ENCODE results near the gene MAP3K2. TPM values are rescaled to one million over a fixed set of nuclear protein-coding genes. Genes with fewer than 3 reads are reported as not detected.

MAP3K2 gene
- total RNA-seq, 1 experiment from 2014 or later = 54.6 TPM

DNA sequence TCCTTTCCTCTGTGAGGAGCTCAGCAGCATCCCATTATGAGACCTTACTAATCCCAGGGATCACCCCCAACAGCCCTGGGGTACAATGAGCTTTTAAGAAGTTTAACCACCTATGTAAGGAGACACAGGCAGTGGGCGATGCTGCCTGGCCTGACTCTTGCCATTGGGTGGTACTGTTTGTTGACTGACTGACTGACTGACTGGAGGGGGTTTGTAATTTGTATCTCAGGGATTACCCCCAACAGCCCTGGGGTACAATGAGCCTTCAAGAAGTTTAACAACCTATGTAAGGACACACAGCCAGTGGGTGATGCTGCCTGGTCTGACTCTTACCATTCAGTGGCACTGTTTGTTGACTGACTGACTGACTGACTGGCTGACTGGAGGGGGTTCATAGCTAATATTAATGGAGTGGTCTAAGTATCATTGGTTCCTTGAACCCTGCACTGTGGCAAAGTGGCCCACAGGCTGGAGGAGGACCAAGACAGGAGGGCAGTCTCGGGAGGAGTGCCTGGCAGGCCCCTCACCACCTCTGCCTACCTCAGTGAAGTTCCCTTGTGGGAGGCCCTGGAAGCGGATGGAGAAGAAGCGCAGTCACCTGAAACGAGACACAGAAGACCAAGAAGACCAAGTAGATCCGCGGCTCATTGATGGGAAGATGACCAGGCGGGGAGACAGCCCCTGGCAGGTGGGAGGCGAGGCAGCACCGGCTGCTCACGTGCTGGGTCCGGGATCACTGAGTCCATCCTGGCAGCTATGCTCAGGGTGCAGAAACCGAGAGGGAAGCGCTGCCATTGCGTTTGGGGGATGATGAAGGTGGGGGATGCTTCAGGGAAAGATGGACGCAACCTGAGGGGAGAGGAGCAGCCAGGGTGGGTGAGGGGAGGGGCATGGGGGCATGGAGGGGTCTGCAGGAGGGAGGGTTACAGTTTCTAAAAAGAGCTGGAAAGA lies 38.0 kb upstream of the MAP3K2 start:
- POLR2A ChIA-PET (ENCODE audit: unreplicated experiment) = interaction anchor here (0.6 kb wide), 1 partner anchor 98 kb away, joined by 7 read pairs; no protein-coding TSS in a partner anchor
- BruUV-seq (replicated peaks) = no TSS peak
- intact Hi-C loops (cut with micrococcal nuclease) = no loop called here

DNA sequence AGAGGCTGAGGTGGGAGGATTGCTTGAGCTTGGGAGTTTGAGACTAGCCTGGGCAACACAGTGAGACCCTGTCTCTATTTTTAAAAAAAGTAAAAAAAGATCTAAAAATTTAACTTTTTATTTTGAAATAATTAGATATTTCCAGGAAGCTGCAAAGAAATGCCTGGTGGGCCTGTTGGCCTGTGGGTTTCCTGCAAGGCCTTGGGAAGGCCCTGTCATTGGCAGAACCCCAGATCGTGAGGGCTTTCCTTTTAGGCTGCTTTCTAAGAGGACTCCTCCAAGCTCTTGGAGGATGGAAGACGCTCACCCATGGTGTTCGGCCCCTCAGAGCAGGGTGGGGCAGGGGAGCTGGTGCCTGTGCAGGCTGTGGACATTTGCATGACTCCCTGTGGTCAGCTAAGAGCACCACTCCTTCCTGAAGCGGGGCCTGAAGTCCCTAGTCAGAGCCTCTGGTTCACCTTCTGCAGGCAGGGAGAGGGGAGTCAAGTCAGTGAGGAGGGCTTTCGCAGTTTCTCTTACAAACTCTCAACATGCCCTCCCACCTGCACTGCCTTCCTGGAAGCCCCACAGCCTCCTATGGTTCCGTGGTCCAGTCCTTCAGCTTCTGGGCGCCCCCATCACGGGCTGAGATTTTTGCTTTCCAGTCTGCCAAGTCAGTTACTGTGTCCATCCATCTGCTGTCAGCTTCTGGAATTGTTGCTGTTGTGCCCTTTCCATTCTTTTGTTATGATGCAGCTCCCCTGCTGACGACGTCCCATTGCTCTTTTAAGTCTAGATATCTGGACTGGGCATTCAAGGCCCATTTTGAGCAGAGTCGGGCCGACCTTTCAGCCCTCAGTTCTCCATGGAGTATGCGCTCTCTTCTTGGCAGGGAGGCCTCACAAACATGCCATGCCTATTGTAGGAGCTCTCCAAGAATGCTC lies 37.1 kb upstream of the MAP3K2 start:
- no peak overlapping the region for H3K4me3 ChIP-seq (ENCODE audit: low read length)
- no peaks in the 10 kb centered on the region for H3F3A ChIP-seq (ENCODE audit: low read length, unreplicated experiment)
- no peaks in the 10 kb centered on the region for H3K79me2 ChIP-seq (ENCODE audit: low read length)
- TF ChIP-seq EZH2 (IDR thresholded peaks at IDR 0.05; ENCODE audit: low read length, unreplicated experiment) (no peak), EZH2phosphoT487 (IDR thresholded peaks at IDR 0.05; ENCODE audit: borderline replicate concordance, low read length) (no peak)
- TF ChIP-seq, protein P1, sequence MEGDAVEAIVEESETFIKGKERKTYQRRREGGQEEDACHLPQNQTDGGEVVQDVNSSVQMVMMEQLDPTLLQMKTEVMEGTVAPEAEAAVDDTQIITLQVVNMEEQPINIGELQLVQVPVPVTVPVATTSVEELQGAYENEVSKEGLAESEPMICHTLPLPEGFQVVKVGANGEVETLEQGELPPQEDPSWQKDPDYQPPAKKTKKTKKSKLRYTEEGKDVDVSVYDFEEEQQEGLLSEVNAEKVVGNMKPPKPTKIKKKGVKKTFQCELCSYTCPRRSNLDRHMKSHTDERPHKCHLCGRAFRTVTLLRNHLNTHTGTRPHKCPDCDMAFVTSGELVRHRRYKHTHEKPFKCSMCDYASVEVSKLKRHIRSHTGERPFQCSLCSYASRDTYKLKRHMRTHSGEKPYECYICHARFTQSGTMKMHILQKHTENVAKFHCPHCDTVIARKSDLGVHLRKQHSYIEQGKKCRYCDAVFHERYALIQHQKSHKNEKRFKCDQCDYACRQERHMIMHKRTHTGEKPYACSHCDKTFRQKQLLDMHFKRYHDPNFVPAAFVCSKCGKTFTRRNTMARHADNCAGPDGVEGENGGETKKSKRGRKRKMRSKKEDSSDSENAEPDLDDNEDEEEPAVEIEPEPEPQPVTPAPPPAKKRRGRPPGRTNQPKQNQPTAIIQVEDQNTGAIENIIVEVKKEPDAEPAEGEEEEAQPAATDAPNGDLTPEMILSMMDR (conservative IDR thresholded peaks at IDR 0.05; ENCODE audit: low read depth, low read length) = no peak
- no peak overlapping the region for H3K27ac ChIP-seq (ENCODE audit: low read length)
- ChIA-PET CTCF (no interaction called here), POLR2A (ENCODE audit: unreplicated experiment) (interaction anchor here (0.6 kb wide), 1 partner anchor 97 kb away, joined by 7 read pairs; no protein-coding TSS in a partner anchor)
- DNase-seq = no peak
- H3K27me3 ChIP-seq (ENCODE audit: low read length) = peaks cover 6% of the 10 kb centered on the region
- H3K4me2 ChIP-seq (ENCODE audit: low read length) = no peak overlapping the region
- no peak overlapping the region for H3K9ac ChIP-seq (ENCODE audit: low read length)
- H3K4me1 ChIP-seq (ENCODE audit: insufficient read depth, low read length) = peaks cover 7% of the 10 kb centered on the region; the same call in 1 of the 2 replicates
- H3K9me2 ChIP-seq (replicated peaks; ENCODE audit: low read length) = no peaks in the 10 kb centered on the region
- H3K36me3 ChIP-seq (ENCODE audit: low read depth, low read length) = no peaks in the 10 kb centered on the region
- no TSS peak for BruUV-seq (replicated peaks)
- no peak overlapping the region for H2AFZ ChIP-seq (ENCODE audit: low read length)
- no peak for ATAC-seq
- H4K20me1 ChIP-seq (ENCODE audit: low read length) = no peaks in the 10 kb centered on the region
- intact Hi-C loops (cut with micrococcal nuclease) = no loop called here
- no peaks in the 10 kb centered on the region for H3K9me3 ChIP-seq (ENCODE audit: low read length)

More for the DNA sequence above, 38.0 kb upstream of the MAP3K2 start:
- DNase-seq (no peak), ATAC-seq (no peak)
- H3K9me3 ChIP-seq (ENCODE audit: low read length) = no peaks in the 10 kb centered on the region
- TF ChIP-seq, protein P1 (conservative IDR thresholded peaks at IDR 0.05; ENCODE audit: low read depth, low read length) = no peak
- TF ChIP-seq EZH2phosphoT487 (IDR thresholded peaks at IDR 0.05; ENCODE audit: borderline replicate concordance, low read length) = no peak
- TF ChIP-seq EZH2 (IDR thresholded peaks at IDR 0.05; ENCODE audit: low read length, unreplicated experiment) = no peak
- H2AFZ ChIP-seq (ENCODE audit: low read length) = no peak overlapping the region
- no peak overlapping the region for H3K4me3 ChIP-seq (ENCODE audit: low read length)
- CTCF ChIA-PET = no interaction called here
- H3K4me2 ChIP-seq (ENCODE audit: low read length) = no peak overlapping the region
- H3K27me3 ChIP-seq (ENCODE audit: low read length) = peaks cover 6% of the 10 kb centered on the region
- no peak overlapping the region for H3K27ac ChIP-seq (ENCODE audit: low read length)
- H3K4me1 ChIP-seq (ENCODE audit: insufficient read depth, low read length) = peaks cover 7% of the 10 kb centered on the region; the same call in 1 of the 2 replicates
- no peaks in the 10 kb centered on the region for H3K36me3 ChIP-seq (ENCODE audit: low read depth, low read length)
- no peaks in the 10 kb centered on the region for H3K79me2 ChIP-seq (ENCODE audit: low read length)
- no peaks in the 10 kb centered on the region for H3K9me2 ChIP-seq (replicated peaks; ENCODE audit: low read length)
- no peaks in the 10 kb centered on the region for H3F3A ChIP-seq (ENCODE audit: low read length, unreplicated experiment)
- H3K9ac ChIP-seq (ENCODE audit: low read length) = no peak overlapping the region
- no peaks in the 10 kb centered on the region for H4K20me1 ChIP-seq (ENCODE audit: low read length)

All from PC-3 (cell line).